PC-9 (cell line): ENCODE measurements around the gene ACSF2. TPM values are rescaled to one million over a fixed set of nuclear protein-coding genes. Genes with fewer than 3 reads are reported as not detected.

Experiments used
- BruUV-seq: library from RNA; stranded (reverse); fragments of 400-500 nt; replicated peaks from 2 replicates; lab custom pipeline; 2021; lab: Mats Ljungman, UMichigan
- CTCF ChIA-PET: fragments of 300-600 bp; sonication (Branson Sonifier 250); formaldehyde crosslinking; loops from one replicate; lab custom pipeline; 2022; ENCODE audit warnings: antibody characterized with exemption; lab: Charles Lee
- POLR2A ChIA-PET: fragments of 300-600 bp; sonication (Branson Sonifier 250); formaldehyde crosslinking; loops from one replicate; lab custom pipeline; 2022; ENCODE audit warnings: antibody characterized with exemption; ENCODE audit not compliant: unreplicated experiment; lab: Charles Lee
- DNase-seq, 2 experiments: peaks; one replicate each; pipeline versions ENCODE4 v3.0.0 to v3.0.0-alpha.2; 2015 to 2022; ENCODE audit warnings: mixed read lengths in 1 of 2
- H2AFZ ChIP-seq: fragments of 200-600 bp; sonication (generic); 2 replicates; pipeline ENCODE4 v1.8.1; 2017; ENCODE audit warnings: antibody characterized with exemption
- H3F3A ChIP-seq: fragments of 200-600 bp; sonication (generic); 2 replicates; pipeline ENCODE4 v1.8.1; 2017; ENCODE audit warnings: antibody characterized with exemption, mild to moderate bottlenecking, low read depth; ENCODE audit not compliant: insufficient read depth
- H3K27ac ChIP-seq: fragments of 200-600 bp; sonication (generic); 2 replicates; pipeline ENCODE4 v1.6.1; 2016; ENCODE audit warnings: mixed run types
- H3K27me3 ChIP-seq: fragments of 200-600 bp; sonication (generic); 2 replicates; pipeline ENCODE4 v1.6.1; 2016; ENCODE audit warnings: low read depth, mixed run types; ENCODE audit not compliant: insufficient read depth
- H3K36me3 ChIP-seq: fragments of 200-600 bp; sonication (generic); 2 replicates; pipeline ENCODE4 v1.6.1; 2016; ENCODE audit warnings: low read depth, mixed run types
- H3K4me1 ChIP-seq: fragments of 200-600 bp; sonication (generic); replicated peaks from 2 replicates; pipeline ENCODE4 v1.6.1; 2016; ENCODE audit warnings: mixed run types; ENCODE audit not compliant: insufficient read depth
- H3K4me2 ChIP-seq: fragments of 200-600 bp; sonication (generic); 2 replicates; pipeline ENCODE4 v1.6.1; 2017; ENCODE audit warnings: mixed run types
- H3K4me3 ChIP-seq: fragments of 200-600 bp; sonication (generic); 2 replicates; pipeline ENCODE4 v1.6.1; 2016; ENCODE audit warnings: mixed run types
- H3K79me2 ChIP-seq: fragments of 200-600 bp; sonication (generic); 2 replicates; pipeline ENCODE4 v1.6.1; 2017; ENCODE audit warnings: low read depth, mixed run types
- H3K9me2 ChIP-seq: fragments of 200-600 bp; sonication (generic); 2 replicates; pipeline ENCODE4 v1.8.1; 2017; ENCODE audit warnings: mild to moderate bottlenecking; ENCODE audit not compliant: insufficient read depth
- H3K9me3 ChIP-seq: fragments of 200-600 bp; sonication (generic); 2 replicates; pipeline ENCODE4 v1.8.1; 2016; ENCODE audit warnings: low read depth; ENCODE audit not compliant: insufficient read depth
- H4K20me1 ChIP-seq: fragments of 200-600 bp; sonication (generic); 2 replicates; pipeline ENCODE4 v1.8.1; 2017; ENCODE audit not compliant: insufficient read depth
- EZH2 ChIP-seq: fragments of 200-600 bp; sonication (generic); IDR thresholded peaks from 2 replicates; pipeline ENCODE4 v1.8.0; 2017; ENCODE audit warnings: antibody characterized with exemption, low read depth
- intact Hi-C: fragments of 100-400 bp; cut with micrococcal nuclease; formaldehyde crosslinking; loops from one replicate; pipeline ENCODE4 v1.10.0; 2022; ENCODE audit not compliant: unreplicated experiment
- total RNA-seq: library from RNA; stranded (reverse); gene quantifications from 2 replicates; pipeline ENCODE4 v1.2.3, GENCODE V29; 2021
- TF ChIP-seq, protein P1 (sequence below): fragments of 200-600 bp; sonication (generic); conservative IDR thresholded peaks from 2 replicates; pipeline ENCODE4 v1.6.1; 2017; ENCODE audit warnings: mixed run types, antibody characterized with exemption, mild to moderate bottlenecking, moderate library complexity

ACSF2 gene
- total RNA-seq, 1 experiment from 2014 or later: 154 TPM

DNA sequence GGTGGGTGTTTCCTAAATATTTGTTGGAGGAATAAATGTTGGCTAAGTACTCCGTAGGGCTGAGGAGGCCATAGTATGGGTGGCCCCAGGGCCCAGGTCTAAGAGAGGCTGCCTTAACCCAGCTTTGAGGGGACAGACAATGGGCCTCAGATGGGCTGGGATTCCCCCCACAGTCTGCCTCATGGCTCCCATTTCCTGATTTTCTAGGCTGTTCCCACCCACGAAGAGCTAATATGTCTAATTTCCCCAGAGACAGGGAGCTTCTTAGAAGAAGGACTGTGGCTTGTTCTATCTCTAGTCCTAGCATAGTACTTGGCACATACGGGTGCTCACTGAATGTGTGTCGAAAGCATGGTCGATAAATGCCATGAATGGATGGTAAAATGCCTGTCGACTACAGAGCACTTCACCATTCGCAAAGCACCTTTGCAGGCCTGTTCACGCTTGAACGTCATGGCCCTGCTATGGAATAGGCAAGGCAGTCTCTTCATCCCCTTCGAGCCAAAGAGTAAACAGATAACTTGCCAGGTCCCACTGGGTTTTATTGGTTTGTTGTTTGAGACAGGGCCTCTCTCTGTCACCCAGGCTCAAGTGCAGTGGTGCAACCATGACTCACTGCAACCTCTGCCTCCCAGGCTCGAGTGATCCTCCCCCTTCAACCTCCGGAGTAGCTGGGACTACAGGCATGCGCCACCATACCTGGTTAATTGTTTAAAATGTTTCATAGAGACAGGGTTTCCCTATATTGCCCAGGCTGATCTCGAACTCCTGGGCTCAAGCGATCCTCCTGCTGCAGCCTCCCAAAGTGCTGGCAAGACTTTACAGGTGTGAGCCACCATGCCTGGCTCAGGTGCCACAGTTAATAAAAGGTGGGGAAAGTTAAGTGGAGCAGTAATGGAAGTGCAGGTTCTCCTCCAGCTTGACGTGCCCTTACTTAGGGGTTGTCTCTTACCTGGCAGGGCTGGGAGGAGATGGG, 33.0 kb downstream of the ACSF2 start:
- H3K4me2 ChIP-seq: 0 out of 2 replicates have a peak overlapping the region, but pooled peaks have one; percentile 11
- H2AFZ ChIP-seq: no peak overlapping the region
- intact Hi-C loops: no loop called here
- TF ChIP-seq EZH2: no peak
- TF ChIP-seq, protein P1, sequence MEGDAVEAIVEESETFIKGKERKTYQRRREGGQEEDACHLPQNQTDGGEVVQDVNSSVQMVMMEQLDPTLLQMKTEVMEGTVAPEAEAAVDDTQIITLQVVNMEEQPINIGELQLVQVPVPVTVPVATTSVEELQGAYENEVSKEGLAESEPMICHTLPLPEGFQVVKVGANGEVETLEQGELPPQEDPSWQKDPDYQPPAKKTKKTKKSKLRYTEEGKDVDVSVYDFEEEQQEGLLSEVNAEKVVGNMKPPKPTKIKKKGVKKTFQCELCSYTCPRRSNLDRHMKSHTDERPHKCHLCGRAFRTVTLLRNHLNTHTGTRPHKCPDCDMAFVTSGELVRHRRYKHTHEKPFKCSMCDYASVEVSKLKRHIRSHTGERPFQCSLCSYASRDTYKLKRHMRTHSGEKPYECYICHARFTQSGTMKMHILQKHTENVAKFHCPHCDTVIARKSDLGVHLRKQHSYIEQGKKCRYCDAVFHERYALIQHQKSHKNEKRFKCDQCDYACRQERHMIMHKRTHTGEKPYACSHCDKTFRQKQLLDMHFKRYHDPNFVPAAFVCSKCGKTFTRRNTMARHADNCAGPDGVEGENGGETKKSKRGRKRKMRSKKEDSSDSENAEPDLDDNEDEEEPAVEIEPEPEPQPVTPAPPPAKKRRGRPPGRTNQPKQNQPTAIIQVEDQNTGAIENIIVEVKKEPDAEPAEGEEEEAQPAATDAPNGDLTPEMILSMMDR: no peak
- peaks cover 32% of the 10 kb centered on the region; the same call in 1 of the 2 replicates for H3F3A ChIP-seq
- BruUV-seq: no TSS peak
- H4K20me1 ChIP-seq: no peaks in the 10 kb centered on the region
- H3K4me3 ChIP-seq: no peak overlapping the region
- peaks cover 33% of the 10 kb centered on the region for H3K36me3 ChIP-seq
- peak in 1 of 2 experiments; percentile 62 for DNase-seq
- H3K9me2 ChIP-seq: no peaks in the 10 kb centered on the region
- peaks cover 33% of the 10 kb centered on the region for H3K79me2 ChIP-seq
- peaks cover 38% of the 10 kb centered on the region for H3K4me1 ChIP-seq
- H3K9me3 ChIP-seq: no peaks in the 10 kb centered on the region
- no peaks in the 10 kb centered on the region for H3K27me3 ChIP-seq
- POLR2A ChIA-PET: no interaction called here
- CTCF ChIA-PET: no interaction called here
- 0 out of 2 replicates have a peak overlapping the region, but pooled peaks have one; percentile 9 for H3K27ac ChIP-seq

DNA sequence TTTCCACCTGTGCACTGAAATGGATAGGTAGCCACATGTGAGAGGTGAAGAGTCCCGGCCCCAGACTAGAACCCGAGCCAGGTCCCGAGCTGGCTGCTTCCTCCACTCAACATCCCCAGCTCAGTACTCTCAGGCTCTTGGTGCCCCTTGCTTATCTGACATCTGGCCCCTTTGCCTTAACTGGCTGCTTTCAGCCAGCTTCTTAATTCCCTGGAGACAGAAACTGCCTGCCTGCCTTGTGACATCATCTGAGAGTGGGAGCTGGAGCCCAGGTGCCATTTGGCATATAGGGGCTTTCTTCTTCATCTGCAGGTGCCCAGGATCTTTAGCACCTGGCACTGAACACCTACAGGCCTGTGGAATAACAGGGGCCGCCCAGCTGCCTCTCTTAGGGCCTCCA, 33.7 kb downstream of the ACSF2 start:
- no TSS peak for BruUV-seq
- H3K4me2 ChIP-seq: no peak overlapping the region
- TF ChIP-seq, protein P1: no peak
- TF ChIP-seq EZH2: no peak

DNA sequence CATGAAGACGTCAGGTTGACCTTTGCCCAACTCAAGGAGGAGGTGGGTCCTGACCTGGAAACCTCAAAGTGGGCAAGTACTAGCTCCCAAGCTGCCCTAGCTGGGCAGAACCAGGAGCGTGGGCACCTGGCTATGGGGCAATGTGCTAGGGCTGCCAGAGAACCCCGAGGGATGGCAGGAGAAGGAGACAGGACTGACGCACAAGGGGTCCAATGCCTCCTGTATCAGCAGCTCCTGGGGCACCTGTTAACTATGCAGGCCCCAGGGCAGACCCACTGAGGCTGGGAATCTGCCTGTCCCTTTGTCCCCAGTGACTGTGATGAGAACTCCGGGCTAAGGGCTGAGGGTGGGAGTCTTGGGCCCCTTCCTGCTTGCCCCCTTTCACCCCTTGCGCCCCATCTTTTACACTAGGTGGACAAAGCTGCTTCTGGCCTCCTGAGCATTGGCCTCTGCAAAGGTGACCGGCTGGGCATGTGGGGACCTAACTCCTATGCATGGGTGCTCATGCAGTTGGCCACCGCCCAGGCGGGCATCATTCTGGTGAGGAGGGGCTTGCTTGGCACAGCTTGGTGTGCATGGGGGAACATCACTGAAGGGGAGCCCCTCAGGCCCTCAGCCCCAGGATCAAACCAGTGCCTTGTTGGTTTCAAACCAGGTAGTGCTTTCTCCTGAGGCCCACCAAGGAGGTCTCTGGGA, 35.0 kb downstream of the ACSF2 start:
- peaks cover 13% of the 10 kb centered on the region; the same call in 1 of the 2 replicates for H3K79me2 ChIP-seq
- peaks cover 26% of the 10 kb centered on the region for H3K4me1 ChIP-seq
- no peaks in the 10 kb centered on the region for H3K9me2 ChIP-seq
- DNase-seq: no peak
- H3F3A ChIP-seq: peaks cover 25% of the 10 kb centered on the region; the same call in 1 of the 2 replicates
- no TSS peak for BruUV-seq
- H3K4me3 ChIP-seq: no peak overlapping the region
- H2AFZ ChIP-seq: no peak overlapping the region
- no peak for TF ChIP-seq EZH2
- TF ChIP-seq, protein P1: no peak
- H3K4me2 ChIP-seq: no peak overlapping the region
- H3K9me3 ChIP-seq: no peaks in the 10 kb centered on the region
- intact Hi-C loops: no loop called here
- H3K27ac ChIP-seq: no peak overlapping the region
- H3K36me3 ChIP-seq: peaks cover 25% of the 10 kb centered on the region
- no peaks in the 10 kb centered on the region for H3K27me3 ChIP-seq
- ChIA-PET CTCF (no interaction called here), POLR2A (no interaction called here)
- H4K20me1 ChIP-seq: no peaks in the 10 kb centered on the region

More for the DNA sequence above, 33.7 kb downstream of the ACSF2 start:
- ChIA-PET POLR2A (no interaction called here), CTCF (no interaction called here)
- Histone ChIP-seq H3K79me2 (peaks cover 25% of the 10 kb centered on the region), H3K9me2 (no peaks in the 10 kb centered on the region), H3K27me3 (no peaks in the 10 kb centered on the region), H3K27ac (no peak overlapping the region), H4K20me1 (no peaks in the 10 kb centered on the region), H3K4me1 (peaks cover 31% of the 10 kb centered on the region), H3K36me3 (peaks cover 28% of the 10 kb centered on the region), H3K9me3 (no peaks in the 10 kb centered on the region), H3K4me3 (no peak overlapping the region), H3F3A (peaks cover 26% of the 10 kb centered on the region; the same call in 1 of the 2 replicates), H2AFZ (no peak overlapping the region)
- intact Hi-C loops: no loop called here
- peak in 1 of 2 experiments; percentile 25 for DNase-seq
